GM12801 (cell line): ENCODE results near the gene HDAC9.

Experiments
- CTCF ChIP-seq: IDR thresholded peaks from one replicate; pipeline ENCODE4 v1.5.1; 2011; ENCODE audit warnings: control low read depth; ENCODE audit not compliant: insufficient read length; ENCODE audit errors: extremely low read depth

HDAC9 gene

GRCh38 chr7:18997477-18998150 is 502.1 kb downstream of the HDAC9 start:
- TF ChIP-seq CTCF, result no peak

- no peak for TF ChIP-seq CTCF
Observed at GRCh38 chr7:19000410-19000809, 504.9 kb downstream of the HDAC9 start.

- no peak for TF ChIP-seq CTCF
Observed at GRCh38 chr7:19001854-19002253, 506.3 kb downstream of the HDAC9 start.

GRCh38 chr7:19009241-19009935 is 513.8 kb downstream of the HDAC9 start:
- TF ChIP-seq CTCF, result no peak

GRCh38 chr7:19009936-19010280 is 514.4 kb downstream of the HDAC9 start:
- no peak for TF ChIP-seq CTCF

GRCh38 chr7:19011212-19011611 is 515.7 kb downstream of the HDAC9 start:
- TF ChIP-seq CTCF, result no peak

- no peak for TF ChIP-seq CTCF
Observed at GRCh38 chr7:19015098-19015497, 519.5 kb downstream of the HDAC9 start.
